Activated CD4-positive, alpha-beta T cell treated with anti-CD3 and anti-CD28 coated beads for 24 hours (primary cell): ENCODE measurements around the gene PHC1.
"Not testable (repeated sequence)": the region's sequence is repeated elsewhere in the genome, so short reads cannot be mapped to it uniquely, and the experiment has no call there.

Experiments
- DNase-seq, 2 donors: peaks; one replicate each; pipeline ENCODE4 v3.0.0-alpha.2; 2020; ENCODE audit warnings: low read depth in 2 of 2

Gene PHC1

DNA sequence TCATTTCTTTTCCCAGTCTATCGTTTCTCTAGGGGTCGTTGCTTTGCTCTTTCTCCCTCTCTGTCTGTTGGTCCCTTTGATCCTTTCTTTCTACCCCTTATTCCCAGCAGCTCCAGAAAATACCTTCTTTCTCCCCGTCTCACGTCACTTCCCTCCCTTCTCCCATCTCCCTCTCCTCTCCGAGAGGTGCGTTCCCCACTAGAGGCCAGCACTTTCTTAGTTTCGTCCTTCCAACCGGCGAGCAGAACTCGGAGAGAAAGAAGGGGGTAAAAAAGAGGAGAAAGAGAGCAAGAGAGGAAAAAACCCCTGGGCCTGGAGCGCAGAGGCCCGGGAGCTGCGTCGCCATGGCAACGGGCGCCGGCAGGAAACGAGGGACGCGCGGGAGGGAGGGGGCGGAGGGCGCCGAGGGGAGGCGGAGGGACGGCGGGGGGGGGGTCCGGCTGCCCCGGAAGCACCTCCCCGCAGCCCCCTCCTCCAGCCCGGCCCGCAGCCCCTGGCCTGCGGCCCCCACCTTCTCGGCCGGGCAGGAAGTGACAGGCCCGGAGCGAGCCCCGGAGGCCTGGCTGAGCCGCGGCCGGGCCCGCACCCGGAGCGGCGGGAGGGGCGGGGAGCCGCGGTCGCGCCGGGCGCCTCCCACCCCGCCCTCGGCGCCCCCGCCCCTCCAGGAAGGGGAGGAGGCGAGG lies at the start of gene PHC1:
Gene PHC1, plus strand, starts transcription at position 477 of the 683 bp plus-strand sequence. CDS start 3,169 bp downstream, outside the sequence.
- peak; percentile 59 to 68 for DNase-seq

DNA sequence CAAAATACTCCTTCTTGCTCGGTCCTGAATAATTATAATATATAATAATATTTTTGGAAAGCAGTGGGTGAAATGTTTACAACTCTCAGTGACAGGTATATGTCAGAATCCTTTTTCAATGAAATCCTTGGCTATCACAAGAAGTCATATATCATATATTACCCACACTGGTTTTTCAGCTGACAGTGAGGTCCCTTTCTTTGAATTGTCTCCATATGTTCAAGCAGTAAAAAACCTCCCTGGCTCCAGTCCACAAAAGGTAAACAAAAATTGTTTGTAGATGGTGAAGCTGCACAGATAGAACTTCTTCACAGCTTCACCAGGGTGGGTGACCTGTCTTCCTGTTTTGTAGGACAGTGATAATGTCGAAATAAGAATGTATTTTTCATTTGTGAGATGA lies 47.9 kb upstream of the PHC1 start:
- DNase-seq = no peak

DNA sequence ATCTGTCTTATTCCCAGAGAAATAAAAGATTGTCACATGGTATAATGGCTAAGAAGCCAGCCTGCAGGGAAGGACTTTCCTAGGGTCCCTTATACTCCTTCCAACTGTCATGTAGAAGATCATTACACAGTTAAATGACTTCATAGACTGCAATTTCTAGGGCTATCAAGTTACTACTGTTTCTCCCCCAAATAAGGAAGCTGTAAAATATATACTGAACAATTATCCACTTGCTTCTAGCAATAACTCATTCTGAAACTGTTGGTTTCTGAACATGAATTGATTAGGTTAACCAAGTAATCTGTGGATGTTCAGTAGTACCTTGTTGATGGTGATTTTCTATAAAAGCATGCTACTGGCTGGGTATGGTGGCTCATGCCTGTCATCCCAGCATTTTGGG lies 47.3 kb upstream of the PHC1 start:
- no peak for DNase-seq

DNA sequence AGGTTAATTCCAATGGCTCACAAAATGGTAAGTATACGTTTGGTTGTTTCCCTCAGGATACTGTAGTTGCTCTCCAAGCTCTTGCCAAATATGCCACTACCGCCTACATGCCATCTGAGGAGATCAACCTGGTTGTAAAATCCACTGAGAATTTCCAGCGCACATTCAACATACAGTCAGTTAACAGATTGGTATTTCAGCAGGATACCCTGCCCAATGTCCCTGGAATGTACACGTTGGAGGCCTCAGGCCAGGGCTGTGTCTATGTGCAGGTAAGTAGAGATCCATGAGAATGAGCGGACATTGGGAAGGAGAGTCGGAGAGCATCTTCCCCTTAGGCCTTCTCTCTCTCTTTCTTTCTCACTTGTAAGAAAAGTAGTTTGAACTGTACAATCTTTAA lies 46.5 kb upstream of the PHC1 start:
- no peak for DNase-seq

DNA sequence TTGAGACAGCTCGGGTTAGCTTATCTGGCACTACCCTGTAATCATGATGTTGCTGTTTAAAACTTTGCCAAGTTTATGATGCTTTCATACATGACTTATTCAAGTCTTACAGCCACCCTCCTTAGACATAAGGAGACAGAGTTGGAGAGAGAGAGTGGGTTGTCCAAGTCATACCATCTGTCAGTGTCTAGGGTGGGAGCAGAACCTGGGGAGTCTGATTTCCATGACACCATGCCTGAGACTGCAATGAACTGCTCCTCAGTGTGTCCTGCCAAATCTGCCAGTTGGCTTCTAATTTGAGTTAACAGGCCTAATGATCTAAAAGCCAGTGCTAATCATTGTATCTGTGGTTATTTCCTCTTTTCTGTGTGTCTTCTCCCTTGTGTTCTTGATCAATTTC lies 43.7 kb upstream of the PHC1 start:
- no peak for DNase-seq

DNA sequence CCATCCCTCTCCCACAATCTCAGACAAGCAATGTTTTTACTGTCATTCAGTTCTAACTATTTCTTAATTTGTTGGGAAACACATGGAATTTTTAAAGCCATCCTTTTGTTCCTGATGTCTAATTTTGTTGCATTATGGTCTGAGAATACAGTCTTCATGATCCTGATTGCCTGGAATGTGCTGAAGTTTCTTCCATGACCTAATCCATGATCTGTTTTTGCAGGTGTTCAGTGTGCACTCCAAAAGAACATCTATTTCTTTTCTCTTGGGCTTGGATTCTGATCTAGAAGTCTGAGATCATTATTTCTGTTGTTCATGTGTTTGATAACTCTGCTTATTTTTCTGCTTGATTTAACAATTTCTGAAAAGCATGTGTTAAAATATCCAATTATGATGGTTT lies 43.2 kb upstream of the PHC1 start:
- no peak for DNase-seq

DNA sequence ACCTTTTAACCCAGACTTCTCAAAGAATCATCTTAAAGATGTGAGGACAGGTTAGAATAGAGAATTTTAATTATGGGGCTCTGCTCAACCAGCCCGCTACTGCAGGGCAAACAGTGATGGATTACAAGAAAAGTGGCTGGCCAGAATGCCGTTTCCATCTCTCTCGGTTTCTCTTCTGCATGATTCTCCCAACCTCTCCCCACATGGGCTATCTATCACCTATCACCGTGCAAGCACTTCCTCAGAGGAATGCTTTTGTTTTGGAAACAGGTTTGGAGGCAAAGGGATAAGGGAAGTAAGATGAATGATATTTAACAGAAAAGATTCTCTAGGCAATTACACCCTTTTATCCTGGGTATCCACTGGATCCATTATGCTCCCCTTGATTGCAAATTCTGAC lies 37.4 kb upstream of the PHC1 start:
- DNase-seq = no peak

DNA sequence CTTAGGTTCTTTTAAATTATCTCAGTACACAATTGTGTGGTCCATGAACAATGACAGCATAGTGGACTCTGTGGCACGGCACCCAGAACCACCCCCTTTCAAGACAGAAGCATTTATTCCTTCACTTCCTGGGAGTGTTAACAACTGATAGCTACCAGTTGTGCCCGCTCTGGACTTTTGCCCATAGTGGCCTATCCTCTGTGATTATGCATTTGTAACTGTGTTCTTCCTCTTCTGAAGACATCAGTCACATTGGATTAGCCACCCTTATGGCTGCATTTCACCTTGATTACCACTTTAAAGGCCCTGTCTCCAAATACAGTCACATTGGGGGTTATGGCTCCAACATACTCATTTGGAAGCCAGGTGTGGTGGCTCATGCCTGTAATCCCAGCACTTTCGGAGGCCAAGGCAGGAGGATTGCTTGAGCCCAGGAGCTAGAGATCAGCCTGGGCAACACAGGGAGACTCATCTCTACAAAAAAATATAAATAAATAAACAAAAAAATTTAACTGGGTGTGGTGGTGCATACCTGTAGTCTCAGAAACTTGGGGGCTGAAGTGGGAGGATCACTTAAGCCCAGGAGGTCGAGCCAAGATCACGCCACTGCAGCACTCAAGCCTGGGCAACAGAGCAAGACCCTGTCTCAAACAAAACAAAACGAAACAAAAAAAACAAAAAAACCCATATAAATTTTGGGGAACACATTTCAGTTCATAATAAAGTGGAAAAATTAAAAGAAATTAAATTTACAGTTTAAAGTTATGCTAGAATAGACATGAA lies 27.6 kb upstream of the PHC1 start:
- no peak for DNase-seq

DNA sequence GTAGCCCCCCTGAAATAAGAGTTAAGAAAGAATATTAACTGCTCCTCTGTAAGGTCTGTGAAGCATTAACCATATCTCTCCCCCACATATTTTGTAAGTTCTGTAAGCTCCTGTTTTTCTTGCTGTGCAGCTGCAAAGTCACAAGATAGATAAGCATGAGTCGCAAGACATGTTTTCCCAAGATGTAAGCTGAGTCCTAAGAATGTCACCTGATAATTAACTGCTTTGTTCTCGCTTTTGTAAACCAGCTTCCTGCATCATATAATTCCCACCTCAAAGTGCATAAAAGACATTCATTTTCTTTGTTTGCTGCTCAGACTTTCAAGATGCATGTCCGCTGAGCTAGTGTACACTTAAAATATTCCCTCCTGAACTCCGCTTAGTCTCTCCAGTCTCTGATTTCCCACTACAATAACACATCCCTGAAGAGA lies 27.0 kb upstream of the PHC1 start:
- DNase-seq = no peak

DNA sequence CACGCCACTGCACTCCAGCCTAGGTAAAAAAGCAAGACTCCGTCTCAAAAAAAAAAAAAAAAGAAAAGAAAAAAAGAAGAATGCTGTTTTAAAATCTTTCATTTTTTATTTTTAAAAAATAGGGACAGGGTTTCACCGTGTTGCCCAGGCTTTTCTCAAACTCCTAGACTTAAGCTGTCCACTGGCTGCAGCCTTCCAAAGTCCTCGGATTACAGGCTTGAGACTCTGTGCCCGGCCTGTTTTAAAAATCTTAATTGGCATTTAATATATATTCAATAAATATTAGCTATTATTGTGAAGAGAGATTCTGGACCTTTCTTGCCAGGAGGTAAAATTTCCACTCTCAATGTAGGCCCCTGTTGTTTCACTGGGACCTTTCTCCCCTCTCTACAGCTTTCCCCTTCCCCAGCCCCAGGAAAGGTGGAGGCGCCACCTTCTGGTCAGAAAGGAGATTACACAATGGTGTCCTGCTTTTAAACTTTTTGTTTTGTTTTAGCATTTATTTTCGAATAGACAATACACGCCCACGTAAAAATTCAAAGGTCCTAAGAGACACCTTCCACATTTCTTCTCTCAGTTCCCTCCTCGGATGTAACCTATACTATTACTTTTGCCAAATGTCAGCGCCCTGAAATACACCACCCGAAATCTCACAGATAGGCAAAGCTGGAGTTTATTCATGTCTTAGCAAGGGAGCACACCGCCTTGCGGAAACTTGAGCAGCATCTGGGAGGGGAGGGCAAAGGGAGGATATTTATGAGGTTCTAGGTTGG lies 23.8 kb upstream of the PHC1 start:
- DNase-seq = peak; percentile 15 to 53

DNA sequence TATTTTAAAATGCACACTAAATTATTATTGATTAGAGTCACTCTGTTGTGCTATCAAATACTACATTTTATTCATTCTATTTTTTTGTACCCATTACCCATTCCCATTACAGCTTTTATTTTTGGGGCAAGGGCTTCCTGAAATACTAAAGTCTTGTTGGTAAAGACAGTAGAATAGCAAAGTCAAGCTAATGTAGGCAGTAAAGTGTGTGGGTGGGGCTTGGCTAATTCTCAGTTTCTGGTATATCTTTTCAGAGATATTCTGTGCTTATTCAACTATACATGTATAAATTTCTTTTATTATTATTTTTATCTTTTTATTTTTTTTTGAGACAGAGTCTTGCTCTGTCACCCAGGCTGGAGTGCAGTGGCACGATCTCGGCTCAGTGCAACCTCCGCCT lies 22.3 kb upstream of the PHC1 start:
- DNase-seq = no peak

DNA sequence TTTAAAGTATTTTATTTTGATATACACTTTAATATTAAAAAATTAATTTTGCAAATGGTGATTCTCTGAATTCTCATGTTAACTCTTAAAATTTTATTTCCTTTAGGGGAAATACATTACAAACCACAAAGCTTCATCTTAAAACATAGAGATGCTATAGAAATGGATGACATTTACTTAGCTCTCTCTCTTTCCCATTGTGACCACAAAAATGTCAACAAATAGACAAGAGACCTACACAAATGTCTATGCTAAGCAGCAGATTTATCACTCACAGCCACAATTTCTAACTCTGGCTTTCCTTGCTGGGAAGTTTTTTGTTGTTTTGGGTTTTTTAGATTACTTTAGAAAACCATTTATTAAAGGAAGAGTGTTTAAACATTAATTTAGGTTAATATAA lies 19.9 kb upstream of the PHC1 start:
- DNase-seq = no peak

DNA sequence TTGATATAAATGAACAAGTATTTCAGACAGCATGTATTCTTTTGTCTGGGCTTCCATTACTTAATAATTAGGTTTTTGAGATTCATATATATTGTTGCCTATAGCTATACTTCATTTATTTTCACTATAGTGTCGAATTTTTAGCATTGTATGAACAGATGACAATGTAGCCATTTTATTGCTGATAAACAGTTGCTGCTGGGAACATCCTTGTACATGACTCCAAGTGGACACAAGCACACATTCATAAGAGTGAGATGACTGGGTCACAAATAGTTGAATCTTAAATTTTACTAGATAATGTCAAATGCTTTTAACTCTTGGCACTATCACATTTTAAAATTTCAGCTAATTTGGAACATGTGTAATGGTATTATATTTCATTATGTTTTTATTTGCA lies 19.3 kb upstream of the PHC1 start:
- no peak for DNase-seq

DNA sequence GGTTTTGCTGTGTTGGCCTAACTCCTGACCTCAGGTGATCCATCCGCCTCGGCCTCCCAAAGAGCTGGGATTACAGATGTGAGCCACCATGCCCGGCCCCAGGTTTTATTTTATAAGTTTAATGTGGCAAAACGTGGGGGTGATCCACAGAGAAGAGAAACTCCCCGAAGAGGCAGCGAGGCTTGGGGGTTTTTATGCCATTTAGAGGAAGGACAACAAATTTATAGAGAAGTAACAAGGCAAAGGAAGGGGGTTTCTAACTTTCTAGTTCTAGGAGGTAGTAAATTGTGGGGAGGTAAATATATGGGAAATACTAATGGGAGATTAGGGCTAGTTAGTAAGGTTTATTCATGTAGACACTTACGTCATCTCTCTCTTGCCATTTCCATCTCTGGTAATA lies 17.2 kb upstream of the PHC1 start:
- DNase-seq = no peak

DNA sequence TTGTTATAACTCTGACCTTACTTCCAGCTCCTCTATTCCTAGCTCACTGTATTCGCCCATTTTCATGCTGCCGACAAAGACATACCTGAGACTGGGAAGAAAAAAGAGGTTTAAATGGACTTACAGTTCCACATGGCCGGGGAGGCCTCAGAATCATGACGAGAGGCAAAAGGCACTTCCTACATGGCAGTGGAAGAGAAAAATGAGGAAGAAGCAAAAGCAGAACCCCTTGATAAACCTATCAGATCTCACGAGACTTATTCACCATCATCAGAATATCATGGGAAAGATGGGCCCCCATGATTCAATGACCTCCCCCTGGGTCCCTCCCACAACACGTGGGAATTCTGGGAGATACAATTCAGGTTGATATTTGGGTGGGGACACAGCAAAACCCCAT lies 14.5 kb upstream of the PHC1 start:
- no peak for DNase-seq

DNA sequence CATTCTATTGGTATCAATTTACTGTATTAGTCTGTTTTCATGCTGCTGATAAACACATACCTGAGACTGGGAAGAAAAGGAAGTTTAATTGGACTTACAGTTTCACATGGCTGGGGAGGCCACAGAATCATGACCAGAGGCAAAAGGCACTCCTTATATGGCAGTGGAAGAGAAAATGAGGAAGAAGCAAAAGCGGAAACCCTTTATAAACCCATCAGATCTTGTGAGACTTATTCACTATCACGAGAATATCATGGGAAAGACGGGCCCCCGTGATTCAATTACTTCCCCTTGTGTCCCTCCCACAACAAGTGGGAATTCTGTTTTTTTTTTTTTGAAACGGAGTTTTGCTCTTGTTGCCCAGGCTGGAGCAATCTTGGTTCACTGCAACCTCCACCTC lies 11.6 kb upstream of the PHC1 start:
- not testable (repeated sequence) for DNase-seq

DNA sequence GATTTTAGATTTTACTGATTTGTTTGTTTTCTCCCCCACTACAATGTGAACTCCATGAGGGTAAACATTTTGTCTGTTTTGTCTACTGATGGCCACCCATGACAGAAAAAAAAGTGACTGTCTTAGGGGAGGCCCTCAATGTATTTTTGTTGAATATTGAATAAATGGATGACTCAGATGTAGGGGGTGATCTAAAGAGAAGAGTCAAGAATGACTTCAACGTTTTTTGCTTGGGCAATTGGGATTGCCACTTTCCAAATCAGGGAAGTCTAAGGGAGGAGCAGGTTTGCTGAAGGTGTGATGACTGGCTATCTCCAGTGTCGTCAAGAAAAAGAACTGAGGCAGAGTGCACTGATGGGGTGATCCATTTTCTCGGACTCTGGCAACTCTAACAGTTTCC lies 10.7 kb upstream of the PHC1 start:
- no peak for DNase-seq

DNA sequence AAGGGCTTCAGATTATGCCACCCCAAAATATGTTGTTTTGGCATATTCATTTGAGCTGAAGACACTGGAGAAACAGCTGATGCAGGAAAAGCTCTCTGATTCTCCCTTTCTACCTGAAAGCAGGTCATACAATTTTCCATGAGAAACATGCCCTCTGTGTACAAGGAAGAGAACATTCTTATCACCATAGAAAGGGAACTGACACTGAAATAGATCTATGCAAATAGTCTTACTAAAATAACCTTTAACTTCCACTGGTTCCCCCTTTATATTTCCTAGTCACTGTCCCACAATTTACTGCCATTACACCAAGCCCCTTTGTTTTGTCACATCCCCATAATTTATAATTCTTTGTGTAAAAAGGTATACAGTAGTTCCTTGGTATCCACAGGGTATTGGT lies 9.6 kb upstream of the PHC1 start:
- no peak for DNase-seq

DNA sequence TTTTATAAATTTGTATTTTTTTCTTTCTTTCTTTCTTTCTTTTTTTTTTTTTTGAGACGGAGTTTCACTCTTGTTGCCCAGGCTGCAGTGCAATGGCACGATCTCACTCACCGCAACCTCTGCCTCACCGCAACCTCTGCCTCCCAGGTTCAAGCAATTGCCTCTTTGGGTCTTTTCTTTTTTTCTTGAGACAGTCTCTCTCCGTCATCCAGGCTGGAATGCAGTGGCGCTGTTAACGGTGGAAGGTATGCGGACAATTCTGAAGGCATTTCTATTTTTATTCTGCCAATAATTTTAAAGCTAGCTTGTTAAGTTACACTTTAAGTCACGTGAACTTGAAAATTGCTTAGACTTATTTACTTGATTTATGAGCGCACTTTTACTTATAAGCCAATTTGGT lies 8.8 kb upstream of the PHC1 start:
- DNase-seq = no peak

DNA sequence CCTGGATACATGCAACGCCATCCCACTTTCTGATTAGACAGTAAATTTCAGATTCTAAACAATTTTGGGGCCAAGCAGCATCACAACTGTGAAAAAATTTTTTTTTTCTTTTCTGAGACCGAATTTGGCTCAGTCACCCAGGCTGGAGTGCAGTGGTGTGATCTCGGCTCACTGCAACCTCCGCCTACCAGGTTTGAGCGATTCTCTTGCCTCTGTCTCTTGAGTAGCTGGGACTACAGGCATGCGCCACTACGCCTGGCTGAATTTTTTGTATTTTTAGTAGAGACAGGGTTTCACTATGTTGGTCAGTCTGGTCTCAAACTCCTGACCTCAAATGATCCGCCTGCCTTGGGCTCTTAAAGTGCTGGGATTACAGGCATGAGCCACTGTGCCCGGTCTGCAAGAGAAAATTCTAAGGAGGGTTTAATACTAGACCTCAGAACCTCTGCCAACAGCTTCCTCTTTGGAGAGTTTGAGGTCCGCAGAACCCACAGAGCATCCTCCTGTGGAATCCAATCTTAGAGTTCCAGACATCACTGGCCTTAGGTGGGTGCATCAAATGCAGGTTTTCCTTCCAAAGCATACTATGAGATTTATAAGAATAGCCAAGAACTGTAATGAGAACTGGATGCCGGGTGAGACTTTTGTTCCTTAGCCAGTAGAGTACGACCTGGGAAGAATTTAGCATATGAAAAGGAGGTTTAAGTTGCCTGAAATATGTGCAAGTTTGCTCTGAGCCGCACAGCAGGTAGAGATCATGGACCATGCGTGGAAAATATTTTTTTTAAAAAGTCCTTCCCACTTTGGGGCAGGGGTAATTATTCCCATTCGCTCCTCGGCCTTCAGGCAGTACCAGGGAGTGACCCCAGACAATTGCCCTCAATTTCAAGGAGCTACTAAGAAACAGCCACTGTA lies 7.8 kb upstream of the PHC1 start:
- DNase-seq = no peak

DNA sequence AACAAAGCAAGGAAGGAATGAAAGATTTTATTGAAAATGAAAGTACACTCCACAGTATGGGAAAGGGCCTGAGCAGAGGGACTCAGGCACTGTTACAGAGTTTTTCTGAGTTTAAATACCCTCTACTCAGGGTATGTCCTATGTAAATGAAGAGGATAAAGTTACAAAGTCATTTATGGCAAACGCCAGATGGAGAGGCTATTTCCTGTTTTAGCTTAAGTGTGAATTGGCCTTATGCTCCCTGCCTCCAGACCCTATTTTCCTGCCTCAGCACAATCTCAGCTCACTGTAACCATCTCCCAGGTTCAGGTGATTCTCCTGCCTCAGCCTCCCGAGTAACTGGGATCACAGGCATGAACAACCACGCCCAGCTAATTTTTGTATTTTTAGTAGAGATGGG lies 6.8 kb upstream of the PHC1 start:
- DNase-seq = no peak

DNA sequence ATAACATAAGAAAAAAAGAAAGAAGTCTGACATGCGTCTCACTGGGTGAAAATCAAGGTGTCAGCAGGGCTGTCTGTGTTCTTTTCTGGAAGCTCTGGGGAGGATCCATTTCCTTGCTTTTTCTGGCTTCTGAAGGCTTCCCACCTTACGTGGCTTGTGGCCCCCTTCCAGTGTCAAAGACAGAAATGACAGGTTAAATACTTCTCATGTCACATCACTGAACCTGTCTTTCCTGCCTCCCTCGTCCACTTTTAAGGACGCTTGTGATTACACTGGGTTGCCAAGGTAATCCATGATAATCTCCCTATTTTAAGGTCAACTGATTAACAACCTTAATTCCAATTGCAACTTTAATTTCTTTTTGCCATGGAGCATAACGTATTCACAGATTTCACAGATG lies 4.6 kb upstream of the PHC1 start:
- no peak for DNase-seq
